Measurements from ENCODE around the gene GCLM.

Gene GCLM

DNA sequence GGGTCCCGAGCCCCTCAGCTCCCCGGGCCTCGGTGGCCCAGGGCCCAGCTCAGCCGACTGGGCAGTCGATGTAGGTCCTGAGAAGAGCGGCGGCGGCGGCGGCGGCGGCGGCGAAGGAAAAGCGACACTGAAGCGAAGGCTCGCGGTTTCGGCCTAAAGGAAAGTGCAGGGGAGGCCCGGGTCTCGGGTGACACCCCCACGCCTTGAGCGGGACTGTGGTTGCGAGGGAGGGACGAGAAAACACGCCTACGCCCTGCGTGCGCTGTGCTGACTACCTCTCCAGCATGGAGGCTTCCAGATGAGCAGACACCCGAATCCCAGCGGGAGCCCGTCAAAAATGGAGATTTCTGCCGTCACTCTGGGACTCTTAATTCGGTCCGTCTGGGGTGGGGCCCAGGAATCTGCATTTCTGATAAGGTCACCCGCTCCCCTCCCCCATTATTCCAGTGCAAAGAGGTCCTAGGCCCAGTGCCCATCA lies 61.4 kb downstream of the GCLM start:
- no peak for DNase-seq (ENCODE audit: low read depth, low spot score)

DNA sequence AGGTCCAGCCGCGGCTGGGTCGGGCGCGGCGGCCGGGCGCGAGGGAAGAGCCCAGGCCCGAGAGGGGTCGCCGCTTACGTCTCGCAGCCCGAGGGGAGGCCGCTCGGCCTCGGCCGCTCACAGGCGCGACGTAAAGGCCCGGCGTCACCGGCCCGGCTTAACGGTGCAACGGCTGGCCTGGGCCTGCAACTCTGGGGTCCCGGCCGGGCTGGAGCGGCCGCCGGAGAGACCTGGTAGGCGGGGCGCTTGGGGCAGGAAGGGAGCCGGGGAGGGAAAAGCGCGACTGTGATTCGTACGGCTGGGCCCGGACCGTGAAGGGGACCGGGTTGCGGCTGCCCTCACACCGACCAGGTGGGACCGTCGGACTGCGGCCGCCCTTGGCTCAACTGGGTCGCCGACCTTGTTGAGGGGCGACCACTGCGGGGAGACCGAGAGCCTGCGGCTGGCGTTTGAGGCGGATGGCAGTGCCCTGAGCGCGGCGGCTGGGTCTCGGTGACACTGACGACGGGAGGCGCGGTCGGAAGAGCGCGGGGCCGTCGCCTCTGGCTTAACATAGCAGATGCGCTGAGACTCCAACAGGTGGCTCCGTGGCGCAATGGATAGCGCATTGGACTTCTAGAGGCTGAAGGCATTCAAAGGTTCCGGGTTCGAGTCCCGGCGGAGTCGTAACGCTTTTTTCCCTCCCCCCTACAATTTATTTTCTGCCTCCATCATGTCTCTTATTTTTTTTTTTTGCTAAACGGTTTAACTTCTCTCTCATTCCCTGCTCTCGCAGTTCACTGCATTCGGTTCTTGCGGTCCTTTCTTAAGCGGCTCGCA lies 62.0 kb downstream of the GCLM start:
- DNase-seq (ENCODE audit: low read depth, low spot score): no peak
- H3K27ac ChIP-seq: peak overlapping the region; percentile 86

More for the DNA sequence above, 61.4 kb downstream of the GCLM start:
- H3K27ac ChIP-seq: peak overlapping the region; percentile 86

DNA sequence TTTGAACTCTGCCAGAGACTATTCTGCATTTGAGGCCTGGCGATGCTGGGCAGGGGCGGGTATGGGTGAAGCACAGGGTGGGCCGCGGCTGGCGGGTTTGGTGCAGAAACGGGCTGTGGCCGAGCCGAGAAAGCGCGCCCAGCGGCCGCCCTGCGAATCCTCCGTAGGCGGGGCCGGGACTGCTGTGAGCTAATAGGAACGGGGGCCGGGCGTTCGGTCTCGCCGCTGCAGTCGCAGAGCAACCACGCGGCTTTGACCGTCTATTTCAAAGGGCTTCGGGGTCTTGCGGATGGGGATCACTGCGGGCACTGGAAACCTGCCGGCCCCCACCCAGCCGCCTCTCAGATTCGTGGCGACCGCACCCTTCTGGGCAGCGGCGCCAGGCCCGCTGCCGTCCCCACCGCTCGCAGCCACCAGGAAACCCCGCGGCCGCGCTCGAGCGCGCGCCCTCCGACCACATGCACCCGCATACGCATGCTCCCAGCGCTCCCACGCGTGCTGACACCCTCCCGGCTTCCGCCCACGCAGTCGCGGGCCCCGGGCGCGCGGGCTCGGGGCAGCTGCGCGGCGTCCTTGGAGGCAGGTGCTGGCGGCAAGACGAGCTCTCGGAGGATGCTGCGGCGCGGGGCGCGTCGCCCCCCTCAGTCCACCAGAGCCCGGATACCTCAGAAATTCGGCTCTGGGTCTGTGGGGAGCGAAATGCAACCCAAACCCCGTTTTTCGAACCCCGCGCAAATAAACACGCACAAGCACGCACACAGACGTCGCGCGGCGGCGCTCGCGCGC lies 62.8 kb downstream of the GCLM start:
- H3K27ac ChIP-seq: peak overlapping the region; percentile 86
- no peak for DNase-seq (ENCODE audit: low read depth, low spot score)

DNA sequence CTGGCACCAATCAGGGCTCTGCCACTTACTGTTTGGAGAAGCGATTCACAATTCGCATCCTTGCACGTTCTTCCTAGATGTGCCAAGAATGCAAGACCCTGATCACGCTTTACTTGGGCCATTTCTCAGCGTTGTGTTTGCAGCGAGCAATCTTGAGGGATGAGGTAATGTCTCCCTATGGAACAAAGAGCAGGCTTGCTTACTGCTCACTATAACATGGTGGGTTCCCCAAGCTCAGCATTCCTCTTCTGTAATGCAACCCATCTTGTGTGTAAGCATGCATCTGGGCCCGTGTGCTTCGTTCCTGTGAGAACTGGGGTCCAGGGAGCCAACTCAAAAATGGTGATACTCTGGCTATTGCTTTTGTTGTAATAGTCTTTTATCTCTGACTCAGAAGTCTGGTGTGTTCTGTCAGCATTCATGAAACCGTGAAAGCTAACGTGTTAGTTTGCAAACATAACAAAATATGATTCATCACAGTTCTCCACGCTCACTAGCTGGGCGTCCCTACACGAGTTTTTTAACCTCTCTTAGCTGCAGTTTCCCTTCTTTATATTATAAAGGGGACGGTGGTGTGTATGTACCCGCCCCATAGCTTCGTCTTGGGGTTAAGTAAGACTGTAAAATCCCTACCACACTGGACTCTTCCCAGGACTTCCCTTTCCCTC lies 63.6 kb downstream of the GCLM start:
- H3K27ac ChIP-seq: peak overlapping the region; percentile 86
- DNase-seq (ENCODE audit: low read depth, low spot score): peak; percentile 78

DNA sequence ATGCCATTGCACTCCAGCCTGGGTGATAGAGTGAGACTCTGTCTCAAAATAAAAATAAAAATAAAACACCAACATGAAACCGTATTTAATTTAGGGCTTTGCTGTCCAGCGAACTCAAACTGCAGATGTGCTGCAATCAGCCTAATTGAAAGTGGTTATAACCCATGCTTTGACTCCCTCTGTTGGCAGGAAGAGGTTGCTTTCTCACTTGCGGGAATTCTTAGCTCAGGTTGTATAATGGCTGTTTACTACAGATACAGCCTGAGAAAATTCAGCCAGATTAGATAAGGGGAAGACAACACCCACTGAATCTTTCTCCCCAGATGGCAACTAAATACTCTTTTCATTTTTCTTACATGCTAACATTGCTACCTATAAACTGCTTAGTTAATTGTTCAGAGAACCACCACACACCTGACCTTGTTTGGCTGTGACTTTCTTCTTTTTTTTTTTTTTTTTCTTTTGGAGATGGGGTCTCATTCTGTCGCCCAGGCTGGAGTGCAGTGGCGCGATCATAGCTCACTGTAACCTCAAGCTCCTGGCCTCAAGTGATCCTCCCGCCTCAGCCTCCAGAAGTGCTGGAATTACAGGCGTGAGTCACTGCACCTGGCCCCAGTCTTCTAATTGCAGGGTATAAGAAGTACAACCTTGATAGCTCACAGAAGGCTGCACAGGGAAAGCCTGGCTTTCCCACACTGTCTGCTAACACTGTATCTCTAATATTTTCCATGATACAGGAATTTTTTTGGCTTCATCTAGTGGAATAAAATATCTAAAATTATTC lies 64.8 kb downstream of the GCLM start:
- no peak for DNase-seq (ENCODE audit: low read depth, low spot score)
- no peak overlapping the region for H3K27ac ChIP-seq

DNA sequence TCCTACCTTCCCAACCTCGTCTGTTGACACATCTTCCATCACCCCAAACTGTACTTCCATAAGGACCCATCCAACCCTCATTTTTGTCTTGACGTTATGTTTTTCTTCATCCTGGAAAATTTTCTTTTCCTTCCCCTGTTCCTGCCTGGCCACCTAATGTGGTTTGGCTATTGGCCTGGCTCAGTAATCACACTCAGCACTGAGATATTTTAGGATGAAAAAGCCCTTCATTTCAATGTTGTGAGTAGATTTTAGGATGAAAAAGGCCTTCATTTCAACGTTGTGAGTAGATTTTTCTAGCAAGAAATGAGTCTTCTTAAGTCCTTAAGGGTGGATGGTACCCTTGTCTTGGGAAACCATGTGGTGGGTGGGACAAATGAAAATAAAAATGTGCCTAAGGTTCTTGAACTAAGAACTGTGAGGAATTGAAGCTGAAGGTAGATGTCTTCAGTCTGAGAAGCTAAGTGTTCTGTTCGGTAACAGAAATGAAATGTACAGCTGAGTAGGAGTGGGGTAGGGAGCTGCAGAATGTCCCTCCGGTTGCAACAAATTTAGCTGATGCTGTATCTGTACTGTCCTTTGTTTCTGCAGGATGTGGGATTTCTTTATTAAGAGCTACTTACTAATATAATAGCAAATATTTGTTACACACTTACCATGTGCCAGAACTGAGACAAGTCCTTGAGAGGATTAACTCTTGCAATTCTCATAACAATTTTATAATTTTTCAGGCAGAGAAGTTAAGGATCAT lies 66.3 kb downstream of the GCLM start:
- H3K27ac ChIP-seq: no peak overlapping the region
- no peak for DNase-seq (ENCODE audit: low read depth, low spot score)

DNA sequence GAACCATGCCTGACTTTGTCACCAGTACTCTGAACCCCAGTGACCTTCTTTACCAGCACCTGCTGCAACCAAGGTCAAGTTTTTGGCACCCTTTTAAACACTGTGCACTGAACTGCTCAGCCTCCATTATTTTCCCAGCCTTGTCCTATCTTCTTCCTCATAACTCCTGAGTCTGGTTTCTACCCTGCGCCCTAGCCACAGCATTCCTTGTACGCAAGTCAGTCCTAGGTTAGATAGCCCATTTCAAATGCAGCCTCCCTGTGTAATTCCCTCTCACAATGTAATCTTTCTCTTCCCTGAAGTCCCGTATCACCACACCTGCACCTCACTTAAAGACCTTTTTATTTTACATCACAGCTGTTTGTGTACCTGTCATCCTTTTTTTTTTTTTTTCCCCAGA lies 67.5 kb downstream of the GCLM start:
- no peak overlapping the region for H3K27ac ChIP-seq
- DNase-seq (ENCODE audit: low read depth, low spot score): no peak

DNA sequence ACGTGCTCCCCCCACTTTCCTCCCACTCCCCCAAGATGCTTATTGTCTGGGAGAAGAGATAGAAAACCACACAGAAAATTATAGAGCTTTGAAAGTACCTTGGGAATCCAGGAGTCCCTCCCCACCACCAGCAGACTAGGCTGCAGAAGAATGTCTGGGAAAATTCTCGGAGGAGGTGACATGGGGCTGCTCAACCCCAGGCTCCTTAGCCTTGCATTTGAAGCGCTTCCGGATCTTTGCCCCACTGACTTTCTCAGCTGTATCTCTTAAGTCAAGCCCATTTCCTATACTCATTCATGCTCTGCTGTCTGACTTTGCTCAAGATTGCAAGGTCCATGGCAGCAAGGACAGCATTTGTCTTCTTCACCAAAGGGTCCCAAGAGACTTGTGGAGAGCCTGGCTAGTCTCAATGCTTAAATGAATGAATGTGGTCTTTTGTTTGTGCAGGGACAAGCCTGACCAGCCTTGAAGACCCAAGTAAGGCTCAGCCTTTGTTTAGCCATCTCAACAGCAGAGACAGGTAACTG lies 68.2 kb downstream of the GCLM start:
- H3K27ac ChIP-seq: no peak overlapping the region
- no peak for DNase-seq (ENCODE audit: low read depth, low spot score)

DNA sequence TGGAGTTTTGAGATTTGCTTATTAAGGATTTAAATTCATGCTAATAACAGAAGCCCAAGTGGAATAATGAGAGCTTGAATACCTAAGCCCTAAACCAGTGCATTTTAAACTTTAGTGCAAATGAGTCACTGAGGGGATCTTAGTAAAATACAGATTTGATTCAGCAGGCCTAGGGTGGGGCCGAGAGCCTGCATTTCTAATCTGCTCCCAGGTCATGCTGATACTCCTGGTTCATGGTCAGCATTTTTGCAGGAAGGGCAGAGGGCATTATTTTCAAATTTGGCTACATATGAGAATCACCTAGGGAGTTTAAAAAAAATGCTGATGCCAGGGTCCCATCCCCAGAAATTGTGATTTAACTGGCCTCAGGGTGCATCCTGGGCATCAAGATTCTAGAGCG lies 69.5 kb downstream of the GCLM start:
- no peak for DNase-seq (ENCODE audit: low read depth, low spot score)
- H3K27ac ChIP-seq: no peak overlapping the region

DNA sequence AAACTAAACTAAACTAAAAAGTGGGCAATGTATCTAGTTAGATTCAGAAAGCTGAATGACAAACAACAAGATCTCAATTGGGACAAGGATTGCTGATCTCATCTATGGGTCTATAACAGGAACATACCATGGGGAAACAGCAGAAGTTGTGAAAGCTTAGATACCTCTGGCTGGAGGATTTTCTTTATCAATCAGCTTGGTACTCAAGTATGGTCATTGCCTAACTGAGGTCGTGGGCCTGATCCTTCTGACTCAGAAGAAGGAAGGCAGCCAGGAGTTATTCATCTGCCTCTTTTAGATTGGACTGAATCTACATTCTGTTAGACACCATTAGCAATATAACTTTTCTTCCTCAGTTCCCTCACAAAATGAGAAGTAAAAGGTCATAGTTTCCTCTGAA lies 69.9 kb downstream of the GCLM start:
- H3K27ac ChIP-seq: no peak overlapping the region
- no peak for DNase-seq (ENCODE audit: low read depth, low spot score)

DNA sequence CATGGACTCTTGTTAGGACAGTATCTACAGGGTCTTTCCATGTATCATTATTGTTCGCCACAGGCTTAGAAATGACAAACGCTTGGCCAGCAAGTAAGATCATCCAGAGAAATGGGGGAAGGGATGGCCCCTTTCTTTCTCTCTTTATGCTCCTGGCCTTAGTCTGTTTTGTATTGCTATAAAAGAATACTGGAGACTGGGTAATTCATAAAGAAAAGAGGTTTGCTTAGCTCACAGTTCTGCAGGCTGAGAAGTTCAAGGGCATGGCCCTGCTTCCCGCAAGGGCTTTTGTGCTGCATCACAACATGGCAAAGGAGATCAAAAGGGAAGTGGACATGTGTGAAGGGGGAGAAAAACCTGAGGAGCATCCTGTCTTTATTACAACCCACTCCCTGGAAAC lies 71.3 kb downstream of the GCLM start:
- no peak for DNase-seq (ENCODE audit: low read depth, low spot score)
- H3K27ac ChIP-seq: no peak overlapping the region

Data from epithelial cell of prostate (primary cell).